SK-N-MC (cell line): ENCODE data around the gene TNFRSF14.

Experiments used
- DNase-seq: peaks from one replicate; pipeline ENCODE4 v3.0.0-alpha.2; 2011; ENCODE audit warnings: low read depth, low spot score
- H3K27ac ChIP-seq: fragments of 200-600 bp; sonication (generic); 2 replicates; pipeline ENCODE4 v1.5.1; 2016; ENCODE audit warnings: mixed run types
- H3K36me3 ChIP-seq: fragments of 200-600 bp; sonication (generic); 2 replicates; pipeline ENCODE4 v1.6.1; 2017; ENCODE audit warnings: antibody characterized with exemption, low read length, mixed read lengths; ENCODE audit not compliant: insufficient read depth
- H3K4me3 ChIP-seq: fragments of 200-600 bp; sonication (generic); 2 replicates; pipeline ENCODE4 v1.5.1; 2016
- H3K9ac ChIP-seq: fragments of 200-600 bp; sonication (generic); 2 replicates; pipeline ENCODE4 v1.8.0; 2017; ENCODE audit warnings: mixed run types, mixed read lengths; ENCODE audit not compliant: insufficient read length
- H3K9me3 ChIP-seq: fragments of 200-600 bp; sonication (generic); 2 replicates; pipeline ENCODE4 v1.6.1; 2017; ENCODE audit warnings: low read depth, mild to moderate bottlenecking, antibody characterized with exemption, low read length, moderate library complexity, mixed read lengths
- EZH2 ChIP-seq: fragments of 200-600 bp; sonication (generic); IDR thresholded peaks from one replicate; pipeline ENCODE4 v1.6.1; 2017; ENCODE audit warnings: antibody characterized with exemption
- FOXP2 ChIP-seq: optimal IDR thresholded peaks from 2 replicates; pipeline ENCODE3; 2011; ENCODE audit warnings: mild to moderate bottlenecking, moderate library complexity; ENCODE audit not compliant: insufficient read depth; ENCODE audit errors: extremely low read length, control extremely low read depth
- POLR2AphosphoS5 ChIP-seq: IDR thresholded peaks from 2 replicates; pipeline ENCODE4 v1.6.1; 2012; ENCODE audit warnings: mild to moderate bottlenecking, low read depth, low read length, borderline replicate concordance

Gene TNFRSF14

GRCh38 chr1:2514863-2515762, 41.1 kb upstream of the TNFRSF14 start:
- DNase-seq = no peak
- H3K9me3 ChIP-seq = no peaks in the 10 kb centered on the region
- no peak overlapping the region for H3K4me3 ChIP-seq
- no peak overlapping the region for H3K27ac ChIP-seq
- peaks cover 62% of the 10 kb centered on the region; the same call in 1 of the 2 replicates for H3K36me3 ChIP-seq
- H3K9ac ChIP-seq = no peak overlapping the region
- TF ChIP-seq EZH2 (no peak), FOXP2 (no peak), POLR2AphosphoS5 (no peak)

GRCh38 chr1:2515763-2516080, 40.4 kb upstream of the TNFRSF14 start:
- H3K9me3 ChIP-seq = no peaks in the 10 kb centered on the region
- TF ChIP-seq EZH2 (no peak), POLR2AphosphoS5 (no peak), FOXP2 (no peak)
- H3K36me3 ChIP-seq = peaks cover 62% of the 10 kb centered on the region; the same call in 1 of the 2 replicates
- no peak overlapping the region for H3K4me3 ChIP-seq
- H3K9ac ChIP-seq = no peak overlapping the region
- no peak overlapping the region for H3K27ac ChIP-seq
- DNase-seq = no peak

- no peak for TF ChIP-seq FOXP2
- TF ChIP-seq POLR2AphosphoS5 = no peak
- TF ChIP-seq EZH2 = no peak
- Histone ChIP-seq H3K9ac (no peak overlapping the region), H3K4me3 (no peak overlapping the region), H3K36me3 (peaks cover 62% of the 10 kb centered on the region; the same call in 1 of the 2 replicates), H3K27ac (no peak overlapping the region), H3K9me3 (no peaks in the 10 kb centered on the region)
- no peak for DNase-seq
Observed at GRCh38 chr1:2516124-2516523, 40.0 kb upstream of the TNFRSF14 start.

GRCh38 chr1:2516946-2517345, 39.2 kb upstream of the TNFRSF14 start:
- Histone ChIP-seq H3K36me3 (peaks cover 63% of the 10 kb centered on the region; the same call in 1 of the 2 replicates), H3K4me3 (no peak overlapping the region), H3K27ac (no peak overlapping the region), H3K9me3 (no peaks in the 10 kb centered on the region), H3K9ac (no peak overlapping the region)
- TF ChIP-seq FOXP2 (no peak), POLR2AphosphoS5 (no peak), EZH2 (no peak)
- no peak for DNase-seq

GRCh38 chr1:2517966-2518365, 38.2 kb upstream of the TNFRSF14 start:
- Histone ChIP-seq H3K9me3 (no peaks in the 10 kb centered on the region), H3K27ac (no peak overlapping the region), H3K36me3 (peaks cover 68% of the 10 kb centered on the region), H3K4me3 (no peak overlapping the region), H3K9ac (no peak overlapping the region)
- no peak for TF ChIP-seq EZH2
- TF ChIP-seq POLR2AphosphoS5 = no peak
- no peak for TF ChIP-seq FOXP2
- DNase-seq = no peak

- Histone ChIP-seq H3K9me3 (no peaks in the 10 kb centered on the region), H3K9ac (no peak overlapping the region), H3K4me3 (no peak overlapping the region), H3K36me3 (peaks cover 68% of the 10 kb centered on the region), H3K27ac (no peak overlapping the region)
- DNase-seq = no peak
- no peak for TF ChIP-seq EZH2
- no peak for TF ChIP-seq POLR2AphosphoS5
- TF ChIP-seq FOXP2 = no peak
Observed at GRCh38 chr1:2518528-2518927, 37.6 kb upstream of the TNFRSF14 start.

- Histone ChIP-seq H3K27ac (no peak overlapping the region), H3K9ac (no peak overlapping the region), H3K4me3 (no peak overlapping the region), H3K9me3 (no peaks in the 10 kb centered on the region), H3K36me3 (peaks cover 63% of the 10 kb centered on the region)
- TF ChIP-seq POLR2AphosphoS5 (no peak), FOXP2 (no peak), EZH2 (no peak)
- no peak for DNase-seq
Observed at GRCh38 chr1:2519029-2519685, 37.0 kb upstream of the TNFRSF14 start.

GRCh38 chr1:2519729-2520128, 36.4 kb upstream of the TNFRSF14 start:
- H3K27ac ChIP-seq = no peak overlapping the region
- H3K36me3 ChIP-seq = peaks cover 62% of the 10 kb centered on the region
- H3K4me3 ChIP-seq = no peak overlapping the region
- TF ChIP-seq POLR2AphosphoS5 (no peak), FOXP2 (no peak), EZH2 (no peak)
- no peak for DNase-seq
- H3K9me3 ChIP-seq = no peaks in the 10 kb centered on the region
- H3K9ac ChIP-seq = no peak overlapping the region

- Histone ChIP-seq H3K36me3 (peaks cover 59% of the 10 kb centered on the region), H3K4me3 (no peak overlapping the region), H3K9me3 (no peaks in the 10 kb centered on the region), H3K27ac (no peak overlapping the region), H3K9ac (no peak overlapping the region)
- DNase-seq = no peak
- TF ChIP-seq FOXP2 (no peak), POLR2AphosphoS5 (no peak), EZH2 (no peak)
Observed at GRCh38 chr1:2520206-2520605, 36.0 kb upstream of the TNFRSF14 start.

GRCh38 chr1:2520806-2521205, 35.4 kb upstream of the TNFRSF14 start:
- DNase-seq = no peak
- TF ChIP-seq FOXP2 = no peak
- no peak for TF ChIP-seq POLR2AphosphoS5
- TF ChIP-seq EZH2 = no peak
- Histone ChIP-seq H3K27ac (no peak overlapping the region), H3K9ac (no peak overlapping the region), H3K4me3 (no peak overlapping the region), H3K36me3 (peaks cover 57% of the 10 kb centered on the region), H3K9me3 (no peaks in the 10 kb centered on the region)
